ENCODE data around the gene GSX1.
"Not testable (repeated sequence)": the region's sequence is repeated elsewhere in the genome, so short reads cannot be mapped to it uniquely, and the experiment has no call there.

The GSX1 gene

GRCh38 chr13:27792393-27793218 is at the start of gene GSX1:
Gene GSX1 (plus strand): TSS chr13:27792483. CDS start chr13:27792691, 208 bp downstream.
- H3K4me1 Mint-ChIP-seq = peaks cover 47 to 56% of the 10 kb centered on the region in 2 donors
- peaks cover 4 to 6% of the 10 kb centered on the region in 2 donors for H3K9me3 Mint-ChIP-seq
- H3K27me3 Mint-ChIP-seq = peaks cover 79 to 92% of the 10 kb centered on the region in 2 donors
- ATAC-seq (replicated peaks) = peak; percentile 79 to 80
- peaks cover 4% of the 10 kb centered on the region in 2 donors for H3K36me3 Mint-ChIP-seq
- peak; percentile 44 for DNase-seq
- H3K4me3 Mint-ChIP-seq = peak within 1 kb of the TSS; percentile 80 to 84
- H3K27ac Mint-ChIP-seq = peak within 1 kb of the TSS; percentile 86

DNA sequence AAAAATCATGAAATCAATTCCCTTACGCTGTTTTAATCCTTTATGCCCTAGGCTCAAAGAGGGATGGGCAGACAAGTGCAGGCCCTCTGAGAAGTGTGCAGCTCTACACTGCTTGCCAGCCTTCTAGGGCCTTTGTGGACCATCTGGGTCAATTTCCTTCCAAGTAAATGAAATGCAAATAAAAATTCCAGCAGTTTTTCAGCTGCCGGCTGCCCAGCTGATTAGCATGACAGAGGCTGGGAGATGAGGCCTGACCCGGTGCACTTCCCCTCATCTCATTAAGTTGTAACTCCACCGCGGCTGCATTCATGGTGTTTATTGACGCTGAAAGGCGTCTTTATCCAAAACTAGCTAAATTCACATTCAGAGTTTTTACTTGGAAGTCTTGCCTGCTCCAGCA is 47.5 kb upstream of the GSX1 start:
- peaks cover 54 to 67% of the 10 kb centered on the region in 2 donors for H3K27me3 Mint-ChIP-seq
- peaks cover 5 to 6% of the 10 kb centered on the region in 2 donors for H3K9me3 Mint-ChIP-seq
- H3K27ac Mint-ChIP-seq = no peak overlapping the region
- no peaks in the 10 kb centered on the region for H3K36me3 Mint-ChIP-seq
- DNase-seq (no peak), ATAC-seq (replicated peaks) (no peak)
- H3K4me1 Mint-ChIP-seq = no peaks in the 10 kb centered on the region
- no peak overlapping the region for H3K4me3 Mint-ChIP-seq

DNA sequence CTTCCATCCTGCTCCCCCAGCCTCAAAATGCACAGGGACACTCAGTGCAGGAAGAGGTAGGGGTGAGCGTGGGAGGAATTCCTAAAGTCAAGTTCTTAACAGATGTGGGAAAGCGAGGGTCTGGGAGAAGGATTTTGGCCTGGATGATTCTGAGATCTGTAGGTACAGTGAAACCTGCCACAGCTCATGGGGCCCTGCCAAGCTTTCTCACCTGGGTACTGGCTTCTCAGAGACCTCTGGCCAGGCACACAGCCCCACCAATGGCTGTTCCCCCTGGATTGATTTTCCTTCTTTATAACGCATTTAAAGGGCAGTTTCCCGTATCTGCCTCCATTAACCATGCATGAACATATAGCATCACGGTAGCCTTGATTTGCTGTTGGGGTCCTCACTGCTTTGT is 47.0 kb upstream of the GSX1 start:
- DNase-seq (no peak), ATAC-seq (replicated peaks) (no peak)
- Mint-ChIP-seq H3K27ac (no peak overlapping the region), H3K4me3 (no peak overlapping the region), H3K4me1 (no peaks in the 10 kb centered on the region), H3K27me3 (peaks cover 49 to 63% of the 10 kb centered on the region in 2 donors), H3K36me3 (no peaks in the 10 kb centered on the region), H3K9me3 (peaks cover 5 to 6% of the 10 kb centered on the region in 2 donors)

GRCh38 chr13:27748143-27748542 is 44.1 kb upstream of the GSX1 start:
- DNase-seq; H3K27ac Mint-ChIP-seq; H3K4me1 Mint-ChIP-seq; H3K9me3 Mint-ChIP-seq; ATAC-seq (replicated peaks); H3K36me3 Mint-ChIP-seq; H3K4me3 Mint-ChIP-seq: not testable (repeated sequence)
- H3K27me3 Mint-ChIP-seq = peaks cover 54 to 69% of the 10 kb centered on the region in 2 donors

- H3K9me3 Mint-ChIP-seq = peaks cover 7 to 9% of the 10 kb centered on the region in 2 donors
- H3K4me1 Mint-ChIP-seq = no peaks in the 10 kb centered on the region
- DNase-seq (no peak), ATAC-seq (replicated peaks) (no peak)
- peaks cover 45 to 53% of the 10 kb centered on the region in 2 donors for H3K27me3 Mint-ChIP-seq
- no peak overlapping the region for H3K4me3 Mint-ChIP-seq
- no peak overlapping the region for H3K27ac Mint-ChIP-seq
- peaks cover 1 to 6% of the 10 kb centered on the region in 2 donors for H3K36me3 Mint-ChIP-seq
Measured at GRCh38 chr13:27751953-27752532, 40.2 kb upstream of the GSX1 start.

DNA sequence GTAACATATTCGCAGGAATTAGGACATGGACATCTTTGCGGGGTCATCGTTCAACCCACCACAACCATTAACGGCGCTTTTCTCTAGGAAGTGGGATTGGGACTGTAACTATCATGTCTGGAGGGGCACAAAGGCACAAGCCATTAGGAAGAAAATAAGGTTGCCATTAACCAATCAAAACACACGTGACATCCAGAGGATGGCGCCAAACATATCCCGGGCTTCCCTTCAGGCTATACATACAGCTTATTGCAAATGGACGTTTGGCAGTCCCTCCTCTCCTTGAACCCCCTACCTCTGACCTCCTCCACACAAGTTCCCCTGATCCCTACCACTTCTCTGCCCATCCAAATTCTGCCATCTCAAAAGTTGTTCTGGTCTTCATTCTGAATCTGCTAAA is 26.6 kb upstream of the GSX1 start:
- Mint-ChIP-seq H3K4me1 (no peaks in the 10 kb centered on the region), H3K27ac (no peak overlapping the region), H3K27me3 (peaks cover 36 to 42% of the 10 kb centered on the region in 2 donors), H3K9me3 (no peaks in the 10 kb centered on the region), H3K36me3 (no peaks in the 10 kb centered on the region), H3K4me3 (no peak overlapping the region)
- ATAC-seq (replicated peaks) (no peak), DNase-seq (no peak)

GRCh38 chr13:27770809-27771208 is 21.5 kb upstream of the GSX1 start:
- Mint-ChIP-seq H3K36me3 (no peaks in the 10 kb centered on the region), H3K4me1 (peaks cover 5 to 19% of the 10 kb centered on the region in 2 donors), H3K27ac (no peak overlapping the region), H3K4me3 (no peak overlapping the region), H3K9me3 (no peaks in the 10 kb centered on the region), H3K27me3 (peaks cover 48 to 52% of the 10 kb centered on the region in 2 donors)
- DNase-seq (no peak), ATAC-seq (replicated peaks) (peak; percentile 63 to 71)

DNA sequence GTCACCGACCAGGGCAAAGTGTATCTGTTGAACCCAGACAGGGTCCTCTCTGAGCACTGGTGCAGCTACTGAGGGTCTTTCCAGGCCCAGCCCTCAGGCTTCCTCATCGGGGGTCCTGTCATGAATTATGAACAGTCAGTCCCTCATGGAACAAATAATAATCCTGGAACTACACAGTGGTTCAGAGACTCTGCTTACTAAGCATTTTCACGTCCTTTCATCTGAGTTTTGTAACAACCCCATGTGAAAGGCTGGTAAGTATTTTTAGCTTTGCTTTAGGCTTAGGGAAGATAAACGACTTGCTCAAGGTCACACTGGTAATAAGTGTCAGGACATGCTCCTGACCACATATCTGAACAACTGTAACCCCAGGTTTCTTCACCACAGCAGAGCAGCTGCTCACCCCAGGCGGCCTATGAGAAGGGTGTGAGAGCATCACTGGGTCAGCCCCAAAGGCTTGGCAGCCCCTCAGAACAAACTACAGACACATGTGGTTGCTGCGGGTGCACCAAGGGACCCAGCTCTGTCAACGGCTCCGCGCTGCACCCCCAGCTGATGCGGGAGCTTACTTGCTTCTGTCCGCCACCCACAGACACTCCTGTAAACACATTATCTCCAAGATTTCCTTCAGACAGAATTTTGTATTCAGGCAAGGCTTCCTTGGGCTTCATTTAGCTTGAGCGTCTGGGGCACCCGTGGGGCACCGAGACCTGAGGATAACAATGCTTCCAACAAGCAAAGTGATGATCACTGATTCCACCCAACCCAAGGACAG is 19.4 kb upstream of the GSX1 start:
- Mint-ChIP-seq H3K27ac (no peak overlapping the region), H3K9me3 (no peaks in the 10 kb centered on the region), H3K27me3 (peaks cover 63% of the 10 kb centered on the region in 2 donors), H3K4me1 (peaks cover 5 to 19% of the 10 kb centered on the region in 2 donors), H3K4me3 (no peak overlapping the region), H3K36me3 (no peaks in the 10 kb centered on the region)
- ATAC-seq (replicated peaks) = no peak
- DNase-seq = no peak

DNA sequence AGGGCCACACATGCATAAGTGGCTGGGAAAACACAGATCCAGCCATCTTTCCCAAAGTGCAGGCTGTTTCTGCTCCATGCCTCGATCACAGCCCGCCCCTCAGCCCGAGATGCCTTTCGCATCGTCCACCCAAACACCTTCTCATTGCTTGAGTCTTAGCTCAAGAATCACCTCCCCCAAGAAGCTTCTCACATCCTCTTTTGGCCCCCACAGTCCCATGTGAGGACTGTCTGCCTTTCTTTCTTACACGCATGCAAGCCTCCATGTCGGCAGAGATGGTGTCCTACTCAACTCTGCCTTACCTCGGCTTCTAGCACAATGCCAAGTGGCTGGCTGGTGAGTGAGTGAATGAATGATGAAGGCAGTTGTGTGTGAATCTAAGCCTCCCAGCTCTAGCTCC is 18.1 kb upstream of the GSX1 start:
- peak; percentile 68 to 81 for ATAC-seq (replicated peaks)
- peaks cover 5 to 19% of the 10 kb centered on the region in 2 donors for H3K4me1 Mint-ChIP-seq
- no peak for DNase-seq
- no peaks in the 10 kb centered on the region for H3K36me3 Mint-ChIP-seq
- no peak overlapping the region for H3K4me3 Mint-ChIP-seq
- no peaks in the 10 kb centered on the region for H3K9me3 Mint-ChIP-seq
- peaks cover 70 to 74% of the 10 kb centered on the region in 2 donors for H3K27me3 Mint-ChIP-seq
- no peak overlapping the region for H3K27ac Mint-ChIP-seq

DNA sequence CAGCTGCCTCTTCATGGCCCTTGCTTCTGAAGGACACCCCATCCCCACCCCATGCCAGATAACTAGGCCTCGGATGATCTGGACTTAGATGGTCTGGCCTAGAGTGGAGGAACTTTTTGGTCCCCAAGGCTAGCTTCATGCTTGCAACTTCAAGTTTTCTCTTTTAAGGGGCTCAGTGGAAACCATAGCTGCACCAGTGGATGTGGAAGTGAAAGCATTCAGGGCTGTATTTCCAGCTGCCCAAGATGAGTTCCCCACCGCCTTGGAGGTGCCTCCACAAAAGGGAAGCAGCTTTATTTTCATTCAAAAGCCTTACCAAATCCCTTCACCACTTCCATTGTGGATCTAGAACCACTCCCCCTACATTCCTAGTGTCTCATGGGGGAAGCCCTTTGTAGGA is 17.6 kb upstream of the GSX1 start:
- no peak overlapping the region for H3K4me3 Mint-ChIP-seq
- ATAC-seq (replicated peaks) = peak in 1 of 2 donors; percentile 61
- no peak overlapping the region for H3K27ac Mint-ChIP-seq

DNA sequence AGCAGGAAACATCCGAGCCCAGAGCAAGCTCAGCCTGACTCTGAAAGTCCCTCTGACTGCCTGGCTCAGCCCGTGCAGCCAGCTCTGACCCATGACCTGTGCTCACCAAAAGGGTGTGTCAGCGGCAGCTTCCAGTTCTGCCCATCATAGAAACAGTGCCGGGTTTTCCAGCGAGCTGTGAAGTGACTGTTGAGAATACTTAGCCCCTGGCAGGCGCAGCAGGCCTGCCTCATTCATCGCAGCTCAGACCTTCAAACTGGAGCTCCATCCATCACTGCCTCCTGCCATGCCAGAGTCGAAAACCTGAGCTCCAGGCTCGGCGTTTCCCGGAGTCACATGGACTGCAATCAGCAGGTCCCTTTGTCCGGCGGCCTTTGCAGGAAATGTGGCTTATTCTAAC is 16.3 kb upstream of the GSX1 start:
- H3K36me3 Mint-ChIP-seq = no peaks in the 10 kb centered on the region
- H3K4me3 Mint-ChIP-seq = no peak overlapping the region
- DNase-seq = no peak
- H3K27ac Mint-ChIP-seq = no peak overlapping the region
- H3K27me3 Mint-ChIP-seq = peaks cover 68 to 79% of the 10 kb centered on the region in 2 donors
- no peaks in the 10 kb centered on the region for H3K9me3 Mint-ChIP-seq
- no peak for ATAC-seq (replicated peaks)
- H3K4me1 Mint-ChIP-seq = peaks cover 5 to 17% of the 10 kb centered on the region in 2 donors

More for the DNA sequence above, 17.6 kb upstream of the GSX1 start:
- Mint-ChIP-seq H3K4me1 (peaks cover 5 to 19% of the 10 kb centered on the region in 2 donors), H3K36me3 (no peaks in the 10 kb centered on the region), H3K27me3 (peaks cover 70 to 76% of the 10 kb centered on the region in 2 donors), H3K9me3 (no peaks in the 10 kb centered on the region)
- no peak for DNase-seq

GRCh38 chr13:27782151-27782550 is 10.1 kb upstream of the GSX1 start:
- H3K4me3 Mint-ChIP-seq = no peak overlapping the region
- peaks cover 43 to 56% of the 10 kb centered on the region in 2 donors for H3K27me3 Mint-ChIP-seq
- no peak for ATAC-seq (replicated peaks)
- no peaks in the 10 kb centered on the region for H3K4me1 Mint-ChIP-seq
- no peaks in the 10 kb centered on the region for H3K36me3 Mint-ChIP-seq
- DNase-seq = no peak
- no peak overlapping the region for H3K27ac Mint-ChIP-seq
- H3K9me3 Mint-ChIP-seq = no peaks in the 10 kb centered on the region

- H3K4me3 Mint-ChIP-seq = no peak overlapping the region
- no peaks in the 10 kb centered on the region for H3K9me3 Mint-ChIP-seq
- no peaks in the 10 kb centered on the region for H3K36me3 Mint-ChIP-seq
- peaks cover 45 to 57% of the 10 kb centered on the region in 2 donors for H3K27me3 Mint-ChIP-seq
- ATAC-seq (replicated peaks) (peak in 1 of 2 donors; percentile 31), DNase-seq (no peak)
- no peaks in the 10 kb centered on the region for H3K4me1 Mint-ChIP-seq
- no peak overlapping the region for H3K27ac Mint-ChIP-seq
Measured at GRCh38 chr13:27783111-27783510, 9.2 kb upstream of the GSX1 start.

GRCh38 chr13:27788271-27788670 is 4.0 kb upstream of the GSX1 start:
- peaks cover 0 to 2% of the 10 kb centered on the region in 2 donors for H3K36me3 Mint-ChIP-seq
- peaks cover 33 to 35% of the 10 kb centered on the region in 2 donors for H3K4me1 Mint-ChIP-seq
- peaks cover 56 to 63% of the 10 kb centered on the region in 2 donors for H3K27me3 Mint-ChIP-seq
- DNase-seq (no peak), ATAC-seq (replicated peaks) (no peak)
- H3K9me3 Mint-ChIP-seq = peaks cover 4% of the 10 kb centered on the region in 2 donors
- H3K27ac Mint-ChIP-seq = no peak overlapping the region
- H3K4me3 Mint-ChIP-seq = no peak overlapping the region
